HPDE6-E6E7 (cell line): ENCODE measurements around the gene GARIN5B.
A peak's percentile ranks its signal among the peaks of the same experiment; 100 is the strongest.

Experiments
- DNase-seq: peaks from one replicate; pipeline ENCODE4 v3.0.0; 2011; ENCODE audit warnings: missing footprints; ENCODE audit errors: extremely low spot score

GARIN5B gene

GRCh38 chr19:55389386-55390317 is 26.6 kb upstream of the GARIN5B start:
- no peak for DNase-seq

- no peak for DNase-seq
These were observed 24.9 kb upstream of the GARIN5B start for GRCh38 chr19:55387736-55388497.

- DNase-seq: no peak
These were observed 23.5 kb upstream of the GARIN5B start for GRCh38 chr19:55386493-55386971.

- DNase-seq: peak; percentile 88
These were observed 22.8 kb upstream of the GARIN5B start, which contains the start of gene RPL28 for GRCh38 chr19:55385724-55386492. RPL28 (plus strand) TSS chr19:55385932; CDS start chr19:55386358, 426 bp downstream.

GRCh38 chr19:55384920-55385723 is 22.1 kb upstream of the GARIN5B start:
- peak; percentile 78 for DNase-seq

- DNase-seq: no peak
These were observed 21.3 kb upstream of the GARIN5B start, which contains the start of gene TMEM238 for GRCh38 chr19:55384131-55384919. TMEM238 (minus strand) TSS chr19:55384292; CDS start chr19:55384259, 33 bp downstream.

- no peak for DNase-seq
These were observed 20.4 kb upstream of the GARIN5B start for GRCh38 chr19:55383279-55384130.

- no peak for DNase-seq
These were observed 19.5 kb upstream of the GARIN5B start for GRCh38 chr19:55382522-55383054.

- DNase-seq: no peak
These were observed 19.0 kb upstream of the GARIN5B start for GRCh38 chr19:55382013-55382412.

- no peak for DNase-seq
These were observed 16.1 kb upstream of the GARIN5B start for GRCh38 chr19:55379174-55379573.

- DNase-seq: no peak
These were observed 14.5 kb upstream of the GARIN5B start for GRCh38 chr19:55377356-55378131.

GRCh38 chr19:55376241-55376933 is 13.3 kb upstream of the GARIN5B start, which contains the start of gene TMEM190:
TMEM190 (plus strand) TSS chr19:55376826; CDS start chr19:55376854, 28 bp downstream.
- DNase-seq: no peak

- DNase-seq: no peak
These were observed 11.1 kb upstream of the GARIN5B start for GRCh38 chr19:55373993-55374757.

GRCh38 chr19:55373306-55373992 is 10.4 kb upstream of the GARIN5B start:
- no peak for DNase-seq

GRCh38 chr19:55372316-55373081 is 9.4 kb upstream of the GARIN5B start:
- DNase-seq: no peak
